ENCODE data around the gene SGF29.
"Not testable (repeated sequence)": the region's sequence is repeated elsewhere in the genome, so short reads cannot be mapped to it uniquely, and the experiment has no call there.

The SGF29 gene

DNA sequence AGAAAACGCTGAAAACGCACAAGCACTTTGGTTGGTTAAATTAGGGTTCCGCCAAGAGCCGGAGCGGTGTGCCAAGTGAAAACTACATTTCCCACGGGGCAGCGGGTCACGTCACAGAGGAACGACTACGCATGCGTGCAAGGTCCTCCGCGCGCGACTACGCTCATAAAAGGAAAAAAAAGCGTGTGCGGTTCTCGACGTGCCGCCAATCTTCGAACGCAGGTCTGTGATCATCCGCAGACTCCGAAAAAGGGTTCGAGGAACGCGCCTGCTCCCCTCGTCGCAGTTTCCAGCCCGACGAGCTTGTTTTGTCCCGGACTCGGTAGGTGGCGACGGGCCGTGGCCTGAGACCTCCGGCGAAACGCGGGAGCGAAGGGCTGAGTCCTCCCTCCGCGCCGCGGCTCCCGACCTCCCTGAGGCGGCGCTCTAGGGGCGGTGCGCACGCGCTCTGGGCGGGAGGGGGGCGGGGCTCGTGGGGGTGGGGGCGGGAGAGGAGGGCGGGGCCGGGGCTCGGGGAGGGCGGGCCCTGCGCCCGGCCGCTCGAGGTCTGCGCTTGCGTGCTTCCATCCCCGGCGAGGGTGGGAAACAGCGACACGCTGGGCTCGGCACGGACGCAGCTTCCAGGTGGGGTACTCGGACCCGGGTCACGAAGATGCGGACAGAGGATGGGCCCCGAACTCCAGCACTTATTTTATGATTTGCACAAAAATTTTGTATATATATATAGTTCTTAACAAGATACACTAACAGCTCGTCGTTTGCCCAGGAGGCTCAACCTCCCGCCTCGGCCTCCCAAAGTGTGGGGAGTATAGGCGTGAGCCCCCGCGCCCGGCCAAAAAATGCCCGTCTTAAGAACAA lies at the start of gene SGF29:
TSS of gene SGF29 (plus strand) at position 145 of the 858 bp plus-strand sequence. CDS start 27,150 bp downstream, outside the sequence.
- peak; percentile 95 for DNase-seq

DNA sequence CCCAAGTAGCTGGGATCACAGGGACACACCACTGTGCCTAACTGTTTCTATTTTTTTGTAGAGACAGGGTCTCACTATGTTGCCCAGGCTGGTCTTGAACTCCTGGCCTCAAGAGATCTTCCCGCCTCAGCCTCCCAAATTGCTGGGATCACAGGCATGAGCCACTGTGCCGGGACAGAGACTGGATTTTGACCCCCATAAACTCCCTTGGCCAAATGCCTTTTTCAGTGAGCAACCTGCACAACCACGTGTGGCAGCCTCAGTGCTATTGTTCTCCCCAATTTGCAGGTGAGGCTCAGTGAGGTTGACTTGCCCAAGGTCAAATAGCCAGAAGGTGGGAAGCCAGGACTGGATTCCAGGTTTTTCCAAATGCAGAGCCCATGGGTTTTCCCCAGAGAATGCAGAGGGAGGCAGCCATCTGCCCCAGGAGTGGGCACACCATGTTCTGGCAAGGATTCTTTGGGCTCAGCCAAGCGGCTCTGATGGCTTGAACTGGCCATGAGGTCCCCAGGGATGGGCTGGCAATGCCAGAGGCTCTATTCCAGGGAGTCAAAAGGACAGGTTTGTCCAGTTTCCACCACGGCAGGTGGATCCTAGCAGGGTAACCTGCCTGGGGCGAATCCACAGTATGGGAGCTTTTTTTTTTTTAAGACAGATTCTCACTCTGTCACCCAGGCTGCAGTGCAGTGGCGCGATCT lies 48.9 kb upstream of the SGF29 start:
- peak; percentile 22 for DNase-seq

DNA sequence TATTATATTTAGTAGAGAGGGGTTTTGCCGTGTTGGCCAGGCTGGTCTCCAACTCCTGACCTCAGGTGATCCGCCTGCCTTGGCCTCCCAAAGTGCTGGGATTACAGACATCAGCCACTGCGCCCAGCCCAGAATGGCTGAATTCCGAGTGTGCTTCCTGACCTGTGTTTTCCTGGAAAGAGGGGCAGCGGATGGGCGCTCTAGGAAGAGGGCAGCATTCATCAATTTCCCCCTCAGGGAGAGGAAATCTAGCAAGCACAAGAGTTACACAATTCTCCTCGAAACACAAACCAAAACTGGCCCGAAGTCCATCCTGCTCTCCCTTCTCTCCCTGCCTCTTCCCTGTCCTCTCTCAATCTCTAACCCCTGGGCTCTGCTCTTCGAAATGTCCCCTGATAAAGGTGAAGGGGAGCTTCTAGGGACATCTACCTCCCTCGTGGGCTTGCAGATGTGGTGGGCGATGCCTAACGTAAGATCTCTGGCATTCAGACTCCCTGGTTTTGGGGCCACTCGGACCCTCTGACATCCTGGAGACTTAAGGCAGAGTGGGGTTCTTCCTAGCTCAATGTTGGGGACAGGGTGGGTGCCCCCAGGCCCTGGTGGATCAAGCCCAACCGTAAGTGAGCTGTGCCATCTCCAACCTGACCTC lies 48.1 kb upstream of the SGF29 start:
- DNase-seq: no peak

DNA sequence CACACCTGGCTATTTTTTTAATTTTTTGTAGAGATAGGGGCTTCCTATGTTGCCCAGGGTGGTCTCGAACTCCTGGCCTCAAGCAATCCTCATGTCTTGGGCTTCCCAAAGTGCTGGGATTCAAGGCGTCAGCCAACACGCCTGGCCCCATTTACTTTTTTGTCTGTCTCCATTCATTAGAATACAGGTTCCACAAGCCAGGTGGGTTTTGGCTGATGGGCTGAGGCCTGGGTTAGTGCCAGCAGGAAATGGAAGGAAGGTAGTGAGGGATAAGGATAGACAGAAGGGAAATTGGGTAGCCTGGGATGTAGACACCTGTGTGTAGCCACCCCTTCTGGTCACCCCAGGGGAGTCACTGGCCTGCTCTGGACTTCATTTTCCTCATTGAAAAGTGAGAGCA lies 42.7 kb upstream of the SGF29 start:
- no peak for DNase-seq

DNA sequence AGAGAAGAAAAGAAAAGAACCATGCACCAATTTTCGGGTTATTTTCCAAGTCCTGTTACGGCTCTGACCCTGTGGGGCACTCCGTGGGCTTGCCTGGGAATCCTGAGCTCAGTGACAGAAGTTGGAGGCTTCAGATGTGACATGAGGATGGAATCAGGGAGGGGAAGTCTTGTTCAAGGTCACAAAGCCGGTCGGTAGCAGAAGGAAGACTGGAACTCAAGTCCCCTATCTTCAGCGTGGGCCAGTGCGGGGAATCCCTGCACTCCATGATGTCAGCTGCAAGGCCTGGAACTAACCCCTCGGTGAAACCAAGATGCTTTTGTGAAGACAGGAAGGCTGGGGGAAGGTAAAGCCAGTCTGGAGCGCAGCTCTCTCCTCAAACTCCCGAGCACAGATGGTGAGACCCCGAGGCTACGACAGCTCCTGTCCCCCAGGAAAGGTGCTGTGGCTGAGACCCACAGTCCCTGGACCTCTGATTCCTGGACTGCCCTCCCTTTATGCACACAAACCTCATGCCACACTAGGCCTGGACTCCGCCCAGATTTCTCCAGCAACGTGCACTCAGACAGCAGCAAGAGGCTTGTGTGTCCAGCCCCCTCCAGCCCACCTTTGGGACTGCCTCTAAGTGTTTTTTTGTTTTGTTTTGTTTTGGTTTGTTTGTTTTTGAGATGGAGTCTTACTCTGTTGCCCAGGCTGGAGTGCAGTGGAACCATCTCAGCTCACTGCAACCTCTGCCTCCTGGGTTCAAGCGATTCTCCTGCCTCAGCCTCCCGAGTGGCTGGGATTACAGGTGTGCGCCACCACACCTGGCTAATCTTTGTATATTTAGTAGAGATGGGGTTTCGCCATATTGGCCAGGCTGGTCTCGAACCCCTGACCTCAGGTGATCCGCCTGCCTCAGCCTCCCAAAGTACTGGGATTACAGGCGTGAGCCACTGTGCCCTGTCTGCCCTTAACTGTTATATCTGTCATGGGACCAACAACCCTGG lies 41.6 kb upstream of the SGF29 start:
- DNase-seq: no peak

DNA sequence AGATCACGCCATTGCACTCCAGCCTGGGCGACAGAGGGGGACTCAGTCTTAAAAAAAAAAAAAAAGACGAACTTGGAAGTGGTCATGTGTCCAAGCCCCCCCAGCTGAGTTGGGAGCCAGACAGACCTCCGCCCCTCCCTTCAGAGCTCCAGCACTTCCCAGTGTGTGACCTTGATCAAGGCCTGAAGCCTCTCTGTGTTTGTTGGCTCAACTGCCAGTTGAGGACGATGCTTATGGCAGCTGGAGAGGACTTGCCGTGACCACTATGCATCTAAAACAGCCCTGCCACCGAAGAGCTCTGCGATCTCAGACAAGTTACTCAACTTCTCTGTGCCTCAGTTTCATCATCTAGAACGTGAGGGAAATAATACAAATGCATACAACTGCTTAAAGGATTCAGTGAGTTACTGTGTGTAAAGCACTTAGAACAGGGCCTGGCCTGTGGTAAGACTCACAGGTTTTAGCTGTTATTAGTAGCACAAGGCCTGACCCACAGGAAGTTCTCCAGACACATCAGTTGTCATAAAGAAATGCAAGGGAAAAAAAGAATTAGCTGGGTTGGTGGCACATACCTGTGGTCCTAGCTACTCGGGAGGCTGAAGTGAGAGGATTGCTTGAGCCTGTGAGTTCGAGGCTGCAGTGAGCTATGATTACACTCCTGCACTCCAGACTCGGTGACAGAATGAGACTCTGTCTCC lies 40.1 kb upstream of the SGF29 start:
- DNase-seq: no peak

DNA sequence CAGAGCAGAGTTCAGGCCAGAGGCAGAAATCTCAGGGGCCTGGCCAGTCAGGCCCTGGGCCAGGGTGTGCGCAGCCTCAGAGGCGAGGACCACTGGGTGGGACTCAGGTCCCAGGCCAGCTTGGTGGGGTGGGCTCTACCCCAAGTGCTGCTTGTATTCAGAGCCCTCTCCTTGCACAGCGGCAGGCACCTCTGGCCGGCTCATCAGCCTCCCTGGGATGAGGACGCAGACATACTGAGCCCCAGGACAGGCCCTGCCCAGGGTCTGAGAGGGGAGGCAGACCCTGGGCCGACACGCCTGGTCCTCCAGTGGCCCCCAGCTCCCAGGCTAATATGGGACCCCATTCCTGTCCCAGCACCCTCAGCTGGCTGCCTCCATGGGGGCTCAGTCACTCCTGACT lies 39.5 kb upstream of the SGF29 start:
- DNase-seq: no peak

DNA sequence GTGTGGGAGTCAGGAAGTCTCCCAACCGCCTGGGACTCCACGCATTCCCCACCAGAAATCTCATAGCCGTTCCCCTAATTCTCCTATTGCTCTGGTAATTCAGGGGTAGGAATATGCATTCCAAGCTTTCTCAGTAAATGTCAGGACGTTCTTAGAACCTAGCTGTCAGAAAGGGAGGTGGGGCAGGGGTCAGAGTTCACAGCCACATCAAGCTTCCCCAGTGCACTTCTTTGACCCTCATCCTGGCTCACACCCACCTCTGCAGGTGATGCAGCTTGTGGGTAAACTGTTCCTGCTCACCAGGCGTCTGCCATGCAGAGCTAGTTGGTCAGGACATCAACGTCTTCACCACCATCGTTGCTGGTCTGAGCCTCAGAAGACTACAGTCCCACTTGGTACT lies 33.0 kb upstream of the SGF29 start:
- no peak for DNase-seq

DNA sequence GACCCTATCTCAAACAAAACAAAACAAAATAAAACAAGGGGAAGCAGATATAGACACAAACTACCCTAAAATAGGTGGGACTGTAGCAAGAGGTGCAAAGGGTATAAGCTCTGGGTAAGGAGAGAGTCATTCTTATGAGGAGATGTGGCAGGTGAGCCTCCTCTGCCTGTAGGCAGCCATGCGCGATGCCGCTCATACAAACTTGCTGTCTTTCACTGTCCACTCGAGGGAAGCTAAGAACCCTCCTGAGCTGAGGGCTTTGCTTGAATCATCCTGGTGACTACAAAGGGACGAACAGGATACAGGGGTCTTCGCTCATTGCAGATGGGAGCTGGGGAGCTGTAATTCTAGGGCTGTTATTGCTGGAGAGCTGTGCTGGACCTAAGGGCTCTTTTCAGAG lies 32.3 kb upstream of the SGF29 start:
- DNase-seq: no peak

DNA sequence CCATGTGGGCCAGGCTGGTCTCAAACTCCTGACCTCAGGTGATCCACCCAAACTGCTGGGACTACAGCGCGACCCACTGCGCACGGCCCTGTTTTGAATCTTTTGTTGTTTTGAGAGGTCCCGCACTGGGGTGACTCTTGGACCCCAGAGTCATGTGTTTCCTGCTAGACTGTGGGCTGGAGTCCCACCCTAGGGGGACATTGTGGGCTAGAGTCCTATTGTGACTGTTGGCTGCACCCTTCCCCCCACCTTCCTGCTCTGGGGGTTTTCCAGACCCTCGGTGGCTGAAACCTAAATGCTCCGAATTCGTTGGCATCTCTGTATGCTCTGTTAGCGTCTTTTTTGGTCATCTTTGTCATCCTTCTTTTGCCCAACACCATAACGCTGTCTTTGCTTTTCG lies 30.9 kb upstream of the SGF29 start:
- DNase-seq: no peak

DNA sequence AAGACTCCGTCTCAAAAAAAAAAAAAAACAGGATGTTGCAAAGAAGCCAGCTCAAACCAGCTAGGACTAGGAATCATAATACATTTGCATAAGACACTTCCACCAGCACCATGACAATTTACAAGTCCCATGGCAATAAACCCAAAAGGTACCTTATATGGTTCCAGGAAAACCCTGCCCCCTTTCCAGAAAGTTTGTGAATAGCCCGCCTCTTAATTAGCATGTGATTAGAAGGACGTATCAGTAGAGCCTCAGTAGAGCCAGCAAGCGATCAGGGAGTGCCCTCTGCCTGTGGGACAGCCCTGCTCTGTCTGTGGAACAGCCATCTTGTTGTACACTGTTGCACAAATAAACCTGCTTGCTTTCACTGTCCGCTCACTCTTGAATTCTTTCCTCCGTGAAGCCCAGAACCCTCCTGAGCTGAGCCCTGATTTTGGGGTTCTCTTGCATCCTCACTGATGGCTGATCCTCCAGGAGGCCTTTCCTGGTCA lies 29.0 kb upstream of the SGF29 start:
- no peak for DNase-seq

DNA sequence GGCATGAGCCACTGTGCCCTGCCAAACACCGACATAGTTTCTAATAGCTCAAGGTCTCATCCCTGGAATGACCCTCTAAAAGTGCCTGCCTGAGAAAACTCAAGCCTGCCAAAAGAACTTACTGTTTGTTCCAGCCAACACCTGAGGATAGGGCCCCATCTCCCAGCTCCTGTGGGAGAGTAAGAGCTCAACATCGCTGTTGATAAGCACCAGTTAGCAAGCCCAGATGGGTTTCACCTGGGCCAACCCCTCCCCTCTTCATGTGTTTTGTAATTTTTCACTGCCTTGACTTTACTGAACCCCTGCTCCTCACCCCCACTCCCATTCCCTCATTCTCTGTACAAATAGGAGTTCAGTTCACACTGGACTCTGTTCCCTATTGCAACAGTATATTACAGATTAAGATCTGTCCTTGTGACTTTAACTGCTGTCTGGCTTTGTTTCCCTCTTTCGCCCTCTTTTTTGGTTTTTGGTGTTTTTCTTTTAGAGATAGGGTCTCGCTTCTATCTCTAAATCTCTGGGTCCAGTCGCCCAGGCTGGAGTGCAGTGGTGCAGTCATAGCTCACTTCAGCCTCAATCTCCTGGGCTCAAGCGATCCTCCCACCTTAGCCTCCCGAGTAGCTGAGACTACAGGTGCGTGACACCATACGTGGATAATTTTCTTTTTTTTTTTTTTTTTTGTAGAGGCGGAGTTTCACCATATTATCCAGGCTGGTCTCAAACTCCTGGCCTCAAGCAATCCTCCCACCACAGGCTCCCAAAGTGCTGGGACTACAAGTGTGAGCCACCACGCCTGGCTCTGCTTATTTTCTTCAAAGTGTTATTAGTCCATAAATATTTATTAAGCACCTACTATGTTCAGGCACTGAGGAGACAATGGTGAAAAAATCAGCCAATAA lies 27.3 kb upstream of the SGF29 start:
- DNase-seq: no peak

DNA sequence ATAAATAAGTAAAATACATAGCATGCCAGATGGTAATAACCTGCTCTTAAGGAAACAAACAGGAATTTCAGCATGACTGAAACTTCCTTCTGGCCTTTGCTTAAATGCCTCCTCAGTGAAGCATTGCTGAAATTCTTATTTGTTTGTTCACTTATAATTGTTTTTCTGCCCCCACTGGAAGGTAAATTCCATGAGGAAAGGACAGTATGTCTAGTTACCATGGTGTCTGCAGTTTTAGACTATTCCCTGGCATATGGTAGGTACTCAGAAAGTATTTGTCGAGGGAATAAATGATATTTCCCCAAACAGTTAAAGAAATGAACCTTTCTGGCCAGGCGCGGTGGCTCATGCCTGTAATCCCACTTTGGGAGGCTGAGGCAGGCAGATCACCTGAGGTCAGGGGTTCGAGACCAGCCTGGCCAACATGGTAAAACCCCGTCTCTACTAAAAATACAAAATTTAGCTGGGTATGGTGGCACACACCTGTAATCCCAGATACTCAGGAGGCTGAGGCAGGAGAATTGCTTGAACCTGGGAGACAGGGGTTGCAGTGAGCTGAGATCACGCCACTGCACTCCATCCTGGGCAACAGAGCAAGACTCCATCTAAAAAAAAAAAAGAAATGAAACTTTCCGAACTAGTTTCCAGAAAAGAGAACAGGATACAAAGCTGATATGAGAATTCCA lies 26.5 kb upstream of the SGF29 start:
- DNase-seq: not testable (repeated sequence)

DNA sequence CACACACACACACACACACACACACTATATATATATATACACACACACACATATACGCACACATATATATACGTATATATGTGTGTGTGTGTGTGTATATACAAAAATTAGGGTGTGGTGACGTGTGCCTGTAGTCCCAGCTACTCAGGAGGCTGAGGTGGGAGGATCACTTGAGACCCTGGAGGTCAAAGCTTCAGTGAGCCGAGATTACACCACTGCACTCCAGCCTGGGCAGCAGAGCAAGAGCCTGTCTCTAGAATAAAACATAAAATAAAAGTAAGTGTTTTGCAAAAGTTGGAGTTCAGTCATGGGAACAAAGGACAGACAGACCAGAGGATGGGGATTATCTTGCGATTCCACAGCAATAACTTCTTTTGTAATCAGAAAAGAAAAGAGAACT lies 25.7 kb upstream of the SGF29 start:
- DNase-seq: no peak

DNA sequence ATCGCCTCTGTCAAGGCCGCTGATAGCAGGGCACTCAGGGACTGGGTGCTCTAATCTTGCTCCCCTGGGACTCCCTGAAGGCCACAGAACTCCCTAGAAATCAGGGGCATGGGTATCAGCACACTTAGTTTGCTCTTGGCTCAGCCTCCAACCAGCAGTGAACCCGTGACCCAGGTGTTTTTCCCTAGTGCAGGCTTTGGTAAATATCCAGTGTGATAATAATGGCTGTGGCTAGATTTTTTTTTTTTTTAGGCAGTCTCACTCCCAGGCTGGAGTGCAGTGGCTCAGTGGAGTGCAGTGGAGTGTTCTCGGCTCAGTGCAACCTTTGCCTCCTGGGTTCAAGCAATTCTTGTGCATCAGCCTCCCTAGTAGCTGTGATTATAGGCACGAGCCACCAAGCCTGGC lies 25.3 kb upstream of the SGF29 start:
- no peak for DNase-seq

DNA sequence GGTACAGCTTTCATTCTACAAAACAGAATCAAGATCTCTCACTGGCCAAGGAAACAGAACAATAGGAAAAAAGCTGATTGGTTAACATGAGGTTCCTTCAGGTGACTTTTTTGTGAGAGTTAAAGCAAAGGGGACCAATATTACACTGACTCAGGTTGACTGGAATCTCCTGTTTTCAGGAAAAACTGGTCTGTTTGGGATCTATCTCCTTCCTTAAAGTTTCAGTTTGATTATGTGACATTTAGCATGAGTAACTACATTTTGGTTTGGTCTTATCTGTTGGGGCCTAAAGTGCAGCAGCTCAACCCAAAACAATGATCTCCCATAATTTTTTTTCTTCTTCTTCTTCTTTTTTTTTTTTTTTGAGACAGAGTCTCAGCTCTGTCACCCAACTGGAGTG lies 24.6 kb upstream of the SGF29 start:
- DNase-seq: no peak

DNA sequence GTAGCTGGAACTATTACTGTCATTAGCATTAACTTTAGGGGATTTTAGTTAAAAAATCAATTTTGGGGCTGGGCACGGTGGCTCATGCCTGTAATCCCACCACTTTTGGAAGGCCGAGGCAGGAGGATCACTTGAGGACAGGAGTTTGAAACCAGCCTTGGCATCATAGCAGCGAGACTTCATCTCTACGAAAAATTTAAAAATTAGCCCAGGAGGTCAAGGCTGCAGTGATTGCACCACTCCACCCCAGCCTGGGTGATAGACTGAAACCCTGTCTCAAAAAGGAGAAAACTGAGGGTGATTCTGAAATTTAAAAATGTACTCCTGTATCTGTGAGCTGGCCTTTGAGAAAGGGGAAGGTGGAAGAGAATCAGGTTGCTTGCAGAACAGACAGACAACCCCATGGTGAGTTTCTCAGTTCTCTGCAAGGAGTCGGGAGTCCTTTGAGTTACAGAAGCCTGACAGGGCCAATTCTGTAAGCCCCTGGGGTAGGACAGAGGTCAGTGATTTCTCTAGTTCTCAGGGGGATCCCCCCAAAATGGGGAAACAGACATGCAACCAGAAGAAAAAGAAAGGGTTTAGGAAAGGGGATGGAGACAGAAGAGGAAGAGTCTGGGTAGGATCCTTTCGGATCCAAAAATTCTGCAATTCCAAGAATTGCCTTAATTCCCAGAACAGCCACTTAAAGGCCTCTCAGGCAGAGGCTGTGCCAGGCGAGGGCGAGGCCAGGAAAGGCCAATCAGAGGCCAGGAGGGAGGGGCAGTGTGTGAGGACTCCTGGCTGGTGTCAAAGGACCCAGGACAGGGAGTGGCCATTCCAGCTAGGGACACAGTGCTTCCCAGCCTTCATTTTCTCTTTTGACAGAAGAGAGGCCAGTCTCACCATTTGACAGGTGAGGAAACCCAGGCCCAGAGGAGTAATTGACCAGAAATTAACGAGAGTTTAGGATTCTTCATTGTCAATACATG lies 21.7 kb upstream of the SGF29 start:
- no peak for DNase-seq

DNA sequence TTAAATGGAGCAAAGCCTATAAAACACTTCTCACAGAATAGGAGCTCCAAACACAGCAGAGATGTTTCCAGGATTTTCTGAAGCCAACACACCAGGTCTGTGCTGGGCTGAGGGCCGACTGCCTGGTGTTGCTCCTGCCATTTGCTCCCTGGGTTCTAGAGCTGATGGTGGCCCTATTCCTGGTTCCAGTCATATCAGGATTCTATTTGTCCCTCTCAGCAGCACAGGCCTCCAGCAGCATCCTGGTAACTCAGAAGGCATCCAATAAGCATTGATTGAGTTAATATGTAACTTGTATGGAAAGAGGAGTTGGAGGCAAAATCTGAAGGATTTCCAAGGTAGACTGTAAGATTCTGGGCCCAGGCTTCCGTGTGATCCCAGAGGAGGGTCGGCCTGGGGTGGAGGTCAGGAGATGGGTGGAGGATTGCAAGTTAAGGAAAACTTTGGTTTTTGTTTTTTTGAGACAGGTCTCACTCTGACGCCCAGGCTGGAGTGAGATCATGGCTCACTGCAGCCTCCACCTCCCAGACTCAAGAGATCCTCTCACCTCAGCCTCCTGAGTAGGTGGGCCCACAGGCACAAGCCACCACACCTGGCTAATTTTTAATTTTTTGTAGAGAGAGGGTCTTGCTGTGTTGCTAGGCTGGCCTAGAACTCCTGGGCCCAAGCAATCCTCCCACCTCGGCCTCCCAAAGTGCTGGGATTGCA lies 20.6 kb upstream of the SGF29 start:
- no peak for DNase-seq
